Left lung (tissue), 10 donors: ENCODE measurements around the gene IL17RB. TPM values are rescaled to one million over a fixed set of nuclear protein-coding genes. Genes with fewer than 3 reads are reported as not detected.

Experiments
- ATAC-seq: fragments of 200-7000 bp; cut with Tn5 transposase; one replicate; pipeline ENCODE4 v1.9.1; 2020; ENCODE audit warnings: moderate library complexity
- DNase-seq, 4 donors: peaks; one replicate each; pipeline ENCODE4 v3.0.0-alpha.2; 2013 to 2020
- H3K27ac ChIP-seq, 2 donors: fragments of 200-600 bp; sonication (generic) in 1 of 2; one replicate each; pipeline versions ENCODE4 v1.5.0 to v1.8.0; 2020 to 2021
- H3K27me3 ChIP-seq, 2 donors: fragments of 200-600 bp; sonication (generic) in 1 of 2; one replicate each; pipeline versions ENCODE4 v1.5.0 to v1.8.0; 2020 to 2021
- H3K36me3 ChIP-seq, 2 donors: fragments of 200-600 bp; sonication (generic) in 1 of 2; one replicate each; pipeline versions ENCODE4 v1.5.0 to v1.8.0; 2020 to 2021
- H3K4me1 ChIP-seq, 2 donors: fragments of 200-600 bp; one replicate each; pipeline ENCODE4 v1.8.0; 2021
- H3K4me3 ChIP-seq, 2 donors: fragments of 200-600 bp; sonication (generic) in 1 of 2; one replicate each; pipeline versions ENCODE4 v1.5.0 to v1.8.0; 2020 to 2021; ENCODE audit warnings: mild to moderate bottlenecking in 1 of 2
- H3K9me3 ChIP-seq, 2 donors: fragments of 200-600 bp; sonication (generic) in 1 of 2; one replicate each; pipeline versions ENCODE4 v1.5.0 to v1.8.0; 2020 to 2021
- CTCF ChIP-seq, 2 donors: fragments of 200-600 bp; sonication (generic) in 1 of 2; IDR thresholded peaks; one replicate each; pipeline versions ENCODE4 v1.5.0 to v1.8.0; 2021; ENCODE audit warnings: antibody characterized with exemption in 2 of 2
- intact Hi-C, 2 donors: fragments of 100-400 bp; cut with DNase I; formaldehyde crosslinking; loops; one replicate each; pipeline versions ENCODE4 v1.11.2 to v1.14.2; 2022
- polyA plus RNA-seq, 6 donors: library from polyadenylated mRNA; unstranded; fragments of 120-200 nt; gene quantifications; one replicate each; pipeline ENCODE4 v1.2.1, GENCODE V29; 2013; ENCODE audit not compliant: insufficient read length in 6 of 6
- total RNA-seq, 2 donors: library from RNA; stranded (reverse); fragmentation: NEBNext Ultra II Directional; extraction: Animal tissue kit (Norgen Biotek cat#: 25700); gene quantifications; one replicate each; pipeline ENCODE4 v1.2.1, GENCODE V29; 2021
- donor health status: DM: no; HTN: yes; CAD: no.
- donor health status: DM: no; HTN: no; CAD: no.

The IL17RB gene
- total and polyA plus RNA-seq, 8 donors = 5.5 to 12.7 (median 11.0) TPM

GRCh38 chr3:53885239-53885638 is 38.9 kb downstream of the IL17RB start:
- Histone ChIP-seq H3K4me3 (no peak overlapping the region), H3K27me3 (no peaks in the 10 kb centered on the region), H3K36me3 (peaks cover 4 to 42% of the 10 kb centered on the region in 2 donors), H3K27ac (no peak overlapping the region), H3K4me1 (peaks cover 12 to 27% of the 10 kb centered on the region in 2 donors), H3K9me3 (no peaks in the 10 kb centered on the region)
- intact Hi-C loops = no loop called here
- ATAC-seq (no peak), DNase-seq (no peak)
- no peak for TF ChIP-seq CTCF (IDR thresholded peaks at IDR 0.05)

- Histone ChIP-seq H3K4me3 (no peak overlapping the region), H3K27ac (no peak overlapping the region), H3K36me3 (peaks cover 4 to 42% of the 10 kb centered on the region in 2 donors), H3K9me3 (no peaks in the 10 kb centered on the region), H3K27me3 (no peaks in the 10 kb centered on the region), H3K4me1 (peaks cover 11 to 27% of the 10 kb centered on the region in 2 donors)
- no peak for ATAC-seq
- DNase-seq = no peak
- TF ChIP-seq CTCF (IDR thresholded peaks at IDR 0.05) = no peak
- intact Hi-C loops = no loop called here
Measured at GRCh38 chr3:53887446-53887845, 41.1 kb downstream of the IL17RB start.

- DNase-seq = no peak
- Histone ChIP-seq H3K9me3 (no peaks in the 10 kb centered on the region), H3K4me3 (no peak overlapping the region), H3K36me3 (peaks cover 4 to 42% of the 10 kb centered on the region in 2 donors), H3K27ac (no peak overlapping the region), H3K27me3 (no peaks in the 10 kb centered on the region), H3K4me1 (peaks cover 14 to 31% of the 10 kb centered on the region in 2 donors)
- TF ChIP-seq CTCF (IDR thresholded peaks at IDR 0.05) = no peak
- intact Hi-C loops = no loop called here
- no peak for ATAC-seq
Measured at GRCh38 chr3:53888232-53888631, 41.9 kb downstream of the IL17RB start.

GRCh38 chr3:53890726-53891475 is 44.5 kb downstream of the IL17RB start:
- Histone ChIP-seq H3K27ac (peak overlapping the region; percentile 90 to 93), H3K27me3 (peaks cover 0 to 10% of the 10 kb centered on the region in 2 donors), H3K4me3 (peak overlapping the region; percentile 82 to 84), H3K9me3 (no peaks in the 10 kb centered on the region), H3K4me1 (peaks cover 14 to 31% of the 10 kb centered on the region in 2 donors), H3K36me3 (peaks cover 0 to 21% of the 10 kb centered on the region in 2 donors)
- no peak for TF ChIP-seq CTCF (IDR thresholded peaks at IDR 0.05)
- intact Hi-C loops = no loop called here
- DNase-seq (peak in 1 of 4 donors; percentile 41), ATAC-seq (peak; percentile 15)

GRCh38 chr3:53891497-53892285 is 45.3 kb downstream of the IL17RB start, which contains the start of gene SELENOK:
SELENOK (minus strand) TSS chr3:53891859.
- TF ChIP-seq CTCF (IDR thresholded peaks at IDR 0.05) = no peak
- peak; percentile 97 to 99 (median 99) for DNase-seq
- Histone ChIP-seq H3K4me3 (peak within 1 kb of the TSS; percentile 82 to 84), H3K9me3 (no peaks in the 10 kb centered on the region), H3K27me3 (peaks cover 4 to 18% of the 10 kb centered on the region in 2 donors), H3K4me1 (peaks cover 14 to 31% of the 10 kb centered on the region in 2 donors), H3K27ac (peak within 1 kb of the TSS; percentile 93 to 95), H3K36me3 (peaks cover 0 to 13% of the 10 kb centered on the region in 2 donors)
- ATAC-seq = peak; percentile 98
- intact Hi-C loops = no loop called here
